NOMO-1 treated with DMSO at 0.1 percent for 48 hours (cell line): ENCODE measurements around the gene SPOCK1.
A peak's percentile ranks its signal among the peaks of the same experiment; 100 is the strongest.

Experiments used
- DNase-seq: peaks from one replicate; lab custom pipeline; 2025; ENCODE audit not compliant: unreplicated experiment; lab: John Stamatoyannopoulos, UW

SPOCK1 gene

GRCh38 chr5:137496919-137497318, 2.2 kb downstream of the SPOCK1 start:
- no peak for DNase-seq

DNA sequence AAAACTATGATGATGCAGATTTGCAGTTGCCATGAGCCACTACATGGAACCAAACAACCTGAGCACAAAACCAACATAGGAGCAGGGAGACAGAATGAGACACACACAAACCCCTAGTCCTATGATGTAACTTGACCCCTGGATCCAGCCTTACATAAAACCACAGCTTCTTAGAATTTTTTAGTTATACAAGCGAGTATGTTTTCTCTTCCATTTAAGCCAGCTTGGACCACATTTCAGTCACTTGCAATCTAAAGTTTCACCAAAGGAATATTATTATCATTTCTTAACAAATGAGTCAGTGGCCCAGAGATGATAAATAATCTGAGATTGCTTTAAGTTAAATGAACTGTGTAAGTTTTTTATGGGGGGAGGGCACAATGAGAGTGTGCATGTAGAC, 6.8 kb downstream of the SPOCK1 start:
- no peak for DNase-seq

- no peak for DNase-seq
Measured at GRCh38 chr5:137491121-137491520, 8.0 kb downstream of the SPOCK1 start.

- no peak for DNase-seq
Measured at GRCh38 chr5:137490591-137490990, 8.5 kb downstream of the SPOCK1 start.

DNA sequence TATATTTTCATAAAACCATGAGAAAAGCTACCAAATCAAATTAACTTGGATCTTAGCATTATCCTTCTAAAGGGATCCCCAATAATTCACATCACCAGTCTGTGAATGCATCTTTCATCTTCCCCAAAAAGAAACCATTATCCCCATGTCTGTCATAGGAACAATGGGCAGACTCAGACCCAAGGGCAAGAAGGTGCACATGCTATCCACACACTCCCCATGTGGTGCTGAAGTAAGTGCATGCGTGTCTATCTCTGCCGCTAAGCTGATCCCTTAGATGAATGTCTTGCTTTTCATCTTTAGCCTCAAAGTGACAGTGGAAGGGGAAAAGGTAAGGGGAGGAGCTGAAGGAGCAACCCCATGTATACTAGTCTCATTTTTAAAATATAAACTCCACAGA, 10.2 kb downstream of the SPOCK1 start:
- no peak for DNase-seq

DNA sequence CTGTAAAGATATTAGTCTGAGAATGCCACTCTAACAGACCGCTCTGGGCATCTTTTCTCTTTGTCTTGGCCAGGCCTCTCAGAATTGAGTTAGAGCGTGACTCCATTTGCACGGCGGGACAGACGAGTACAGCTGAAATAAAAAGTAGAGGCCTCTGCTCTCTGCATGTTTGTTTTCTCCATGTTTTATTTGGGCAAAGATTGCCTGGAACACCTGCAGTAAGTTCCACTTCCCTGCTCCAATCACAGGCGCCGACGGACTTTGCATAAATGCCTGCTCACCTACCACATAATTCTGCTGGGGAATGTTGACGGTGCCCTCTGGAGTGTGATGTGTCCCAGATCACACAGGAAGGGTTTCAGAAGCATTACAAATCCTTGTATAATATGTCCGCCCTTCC, 10.6 kb downstream of the SPOCK1 start:
- DNase-seq = no peak

- no peak for DNase-seq
Measured at GRCh38 chr5:137487600-137487999, 11.5 kb downstream of the SPOCK1 start.

DNA sequence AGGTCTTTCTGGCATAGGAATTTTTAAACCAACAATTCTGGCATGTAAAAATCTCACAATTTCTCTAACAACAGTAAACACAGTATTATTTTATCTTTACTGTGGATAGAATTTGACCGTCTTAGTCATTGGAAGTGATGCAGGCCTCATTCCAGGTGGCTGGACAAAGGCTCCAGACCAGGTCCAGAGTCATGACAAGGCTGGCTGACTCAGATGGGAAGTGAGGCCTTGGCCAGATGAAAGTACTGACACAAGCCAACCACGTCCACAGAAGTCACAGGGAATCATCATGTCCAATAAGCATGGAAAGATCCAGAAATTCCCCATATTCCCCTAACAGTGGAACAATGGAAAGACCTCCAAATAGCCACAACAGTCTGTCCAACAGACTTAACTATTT, 12.4 kb downstream of the SPOCK1 start:
- DNase-seq = no peak

GRCh38 chr5:137481596-137481995, 17.5 kb downstream of the SPOCK1 start:
- no peak for DNase-seq

- DNase-seq = no peak
Measured at GRCh38 chr5:137478043-137478442, 21.1 kb downstream of the SPOCK1 start.

GRCh38 chr5:137470921-137471220, 28.3 kb downstream of the SPOCK1 start:
- DNase-seq = no peak

DNA sequence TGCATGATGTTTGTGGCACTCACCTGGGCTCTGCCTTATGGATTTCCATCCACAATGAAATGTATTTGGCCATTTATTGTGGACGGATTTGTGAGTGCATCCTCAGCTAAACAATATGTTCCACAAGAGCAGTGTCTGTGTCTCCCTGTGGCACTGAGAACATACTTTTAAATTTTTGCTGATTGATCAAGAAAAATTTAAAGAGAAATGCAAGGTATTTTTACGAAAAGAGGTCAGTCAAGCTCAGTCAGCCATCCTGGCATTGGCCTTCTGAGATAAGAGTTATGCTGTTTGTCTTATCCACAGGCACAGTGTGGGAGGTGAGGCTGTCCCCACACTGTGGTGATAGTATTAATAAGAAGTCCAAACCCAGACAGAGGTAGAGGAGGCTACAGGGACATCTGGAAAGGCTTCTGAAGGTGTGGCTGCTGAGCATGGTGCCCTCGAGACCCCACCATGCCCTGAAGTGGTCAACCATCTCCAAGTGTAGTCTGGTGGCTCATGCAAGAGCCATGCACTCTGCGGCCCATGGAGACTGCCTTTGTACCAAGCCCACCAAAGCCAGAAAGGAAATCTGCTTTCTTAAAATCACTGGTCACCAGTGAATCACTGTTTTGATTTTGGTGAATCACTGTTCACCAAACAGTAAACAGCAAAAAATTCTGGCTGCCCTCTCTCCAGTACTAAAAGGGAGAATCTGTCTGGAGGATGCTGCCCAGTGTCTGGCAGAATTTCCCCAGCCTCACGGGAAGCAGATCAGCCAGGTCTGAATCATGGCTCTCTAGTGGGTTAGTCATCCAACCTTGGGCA, 28.8 kb downstream of the SPOCK1 start:
- no peak for DNase-seq

DNA sequence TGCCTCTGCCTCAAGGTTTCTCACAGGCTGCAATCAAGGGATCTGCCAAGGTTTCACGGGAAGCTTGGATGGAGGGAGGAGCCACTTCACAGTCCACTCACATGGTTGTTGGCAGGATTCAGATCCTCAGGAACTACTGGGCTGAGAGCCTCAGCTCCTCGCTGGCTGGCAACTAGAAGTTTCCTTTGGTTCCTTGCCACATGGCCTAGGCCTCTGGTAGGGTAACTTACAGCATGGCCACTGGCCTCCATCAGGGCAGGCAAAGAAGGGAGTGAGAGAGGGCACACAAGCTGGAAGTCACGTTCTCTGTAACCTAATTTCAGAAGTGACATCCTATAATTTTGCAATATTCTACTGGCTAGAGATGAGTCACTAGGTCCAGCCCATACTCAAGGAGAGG, 32.2 kb downstream of the SPOCK1 start:
- DNase-seq = peak; percentile 15

GRCh38 chr5:137465930-137466329, 33.2 kb downstream of the SPOCK1 start:
- DNase-seq = no peak

GRCh38 chr5:137462816-137463520, 36.2 kb downstream of the SPOCK1 start:
- no peak for DNase-seq

DNA sequence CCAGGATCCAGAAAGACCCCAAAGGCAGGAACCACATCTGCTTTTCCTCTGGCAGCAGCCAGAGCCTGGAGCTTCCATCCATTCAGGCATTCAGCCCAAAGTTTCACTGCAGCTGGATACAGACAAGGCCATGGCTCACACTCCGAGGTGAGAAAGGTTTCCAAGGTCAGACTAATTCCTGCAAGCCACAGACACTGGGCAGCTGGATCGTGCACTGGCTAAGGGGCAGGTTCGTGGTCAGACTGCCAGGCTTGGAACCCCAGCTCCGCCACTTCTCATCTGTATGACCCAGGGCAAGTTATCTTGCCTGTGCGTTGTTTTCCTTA, 36.9 kb downstream of the SPOCK1 start:
- no peak for DNase-seq

- no peak for DNase-seq
Measured at GRCh38 chr5:137461391-137462264, 37.5 kb downstream of the SPOCK1 start.

- no peak for DNase-seq
Measured at GRCh38 chr5:137454671-137455070, 44.5 kb downstream of the SPOCK1 start.

DNA sequence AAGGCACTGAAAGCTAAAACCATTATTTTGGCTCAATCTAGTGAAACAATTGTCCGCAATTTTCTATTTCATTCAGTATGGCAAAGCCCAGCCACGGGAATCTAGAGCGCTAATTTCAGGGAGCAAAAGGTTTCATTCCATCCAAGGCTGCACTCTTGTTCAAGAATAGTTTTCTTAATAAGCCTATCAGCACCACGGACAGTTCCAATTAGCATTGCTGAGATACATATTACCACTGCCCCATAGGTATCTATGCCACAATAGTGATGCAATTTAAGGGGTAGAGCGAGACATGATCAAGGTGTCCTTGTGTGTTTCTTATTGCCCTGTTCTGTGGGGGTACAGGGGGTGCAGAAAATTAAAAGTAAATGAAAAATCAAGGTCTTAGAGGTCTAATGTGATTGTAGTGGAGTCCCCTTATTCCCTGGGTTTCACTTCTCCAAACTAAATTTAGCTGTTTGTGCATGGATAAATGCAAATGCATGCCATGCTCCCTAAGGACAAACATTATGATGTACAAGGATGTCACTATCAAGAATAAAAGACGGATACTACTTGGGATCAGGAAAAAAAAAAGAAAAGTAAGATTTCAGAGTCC, 45.5 kb downstream of the SPOCK1 start:
- peak; percentile 53 for DNase-seq

- no peak for DNase-seq
Measured at GRCh38 chr5:137450759-137451158, 48.4 kb downstream of the SPOCK1 start.

DNA sequence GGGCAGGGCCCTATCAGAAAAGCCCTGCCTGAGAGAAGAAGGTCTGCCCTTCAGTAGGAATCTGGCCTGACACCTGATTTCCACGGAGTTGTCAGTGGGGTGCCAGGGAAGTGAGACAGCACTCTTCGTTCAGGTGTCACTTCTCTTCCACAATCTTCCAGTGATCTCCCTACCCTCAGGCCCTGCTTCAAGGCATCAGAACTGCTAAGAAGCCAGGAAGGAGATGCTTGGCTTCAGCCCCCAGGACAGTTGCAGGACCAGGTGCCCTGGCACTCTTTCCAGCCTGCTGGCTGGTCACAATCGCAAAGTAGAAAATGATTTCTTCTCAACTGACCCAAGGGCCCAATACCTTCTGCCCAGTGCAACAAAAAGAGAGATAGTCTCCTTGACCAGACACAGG, 50.3 kb downstream of the SPOCK1 start:
- DNase-seq = no peak

DNA sequence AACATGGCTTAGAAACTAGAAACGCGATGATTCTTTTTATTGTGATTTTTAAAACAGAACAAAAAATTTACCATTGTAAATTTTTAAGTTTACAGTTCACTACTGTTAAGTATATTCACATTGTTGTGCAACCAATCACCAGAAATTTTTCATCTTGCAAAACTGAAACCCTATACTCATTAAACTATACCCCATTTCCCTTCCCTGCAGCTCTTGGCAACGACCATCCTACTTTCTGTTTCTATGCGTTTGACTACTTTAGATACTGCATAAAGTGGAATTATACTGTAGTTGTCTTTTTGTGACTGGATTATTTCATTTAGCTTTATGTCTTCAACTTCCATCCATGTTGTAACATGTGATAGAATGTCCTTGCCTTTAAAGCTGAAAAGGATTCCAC, 52.5 kb downstream of the SPOCK1 start:
- peak; percentile 30 for DNase-seq
